HS-27A (cell line): ENCODE results near the gene NRCAM.
"Not testable (repeated sequence)": the region's sequence is repeated elsewhere in the genome, so short reads cannot be mapped to it uniquely, and the experiment has no call there.

ENCODE experiments used
- DNase-seq: peaks from one replicate; pipeline ENCODE4 v3.0.0-alpha.2; 2012; ENCODE audit warnings: low read depth, missing footprints

The NRCAM gene

GRCh38 chr7:108455998-108456677 lies at the start of gene NRCAM:
TSS of gene NRCAM (minus strand) at chr7:108456436. CDS start at chr7:108240064, 216,372 bp downstream.
- no peak for DNase-seq

GRCh38 chr7:108504576-108504975 lies 48.3 kb upstream of the NRCAM start:
- DNase-seq, result not testable (repeated sequence)

GRCh38 chr7:108503112-108504026 lies 47.1 kb upstream of the NRCAM start:
- DNase-seq, result no peak

GRCh38 chr7:108499566-108499965 lies 43.3 kb upstream of the NRCAM start:
- no peak for DNase-seq

GRCh38 chr7:108498481-108498880 lies 42.2 kb upstream of the NRCAM start:
- DNase-seq, result no peak

GRCh38 chr7:108497082-108497725 lies 41.0 kb upstream of the NRCAM start:
- no peak for DNase-seq

GRCh38 chr7:108492742-108493141 lies 36.5 kb upstream of the NRCAM start:
- no peak for DNase-seq

- no peak for DNase-seq
Observed at GRCh38 chr7:108488768-108489538, 32.7 kb upstream of the NRCAM start.

GRCh38 chr7:108487646-108488045 lies 31.4 kb upstream of the NRCAM start:
- no peak for DNase-seq

- DNase-seq, result no peak
Observed at GRCh38 chr7:108486291-108486966, 30.2 kb upstream of the NRCAM start.

GRCh38 chr7:108484137-108484536 lies 27.9 kb upstream of the NRCAM start:
- DNase-seq, result no peak

GRCh38 chr7:108480311-108480710 lies 24.1 kb upstream of the NRCAM start:
- DNase-seq, result no peak

GRCh38 chr7:108479751-108480150 lies 23.5 kb upstream of the NRCAM start:
- DNase-seq, result no peak

- no peak for DNase-seq
Observed at GRCh38 chr7:108479118-108479517, 22.9 kb upstream of the NRCAM start.

- no peak for DNase-seq
Observed at GRCh38 chr7:108468246-108468645, 12.0 kb upstream of the NRCAM start.

GRCh38 chr7:108467391-108467790 lies 11.2 kb upstream of the NRCAM start:
- DNase-seq, result no peak

- not testable (repeated sequence) for DNase-seq
Observed at GRCh38 chr7:108466322-108466721, 10.1 kb upstream of the NRCAM start.

GRCh38 chr7:108464743-108465142 lies 8.5 kb upstream of the NRCAM start:
- DNase-seq, result no peak

- DNase-seq, result no peak
Observed at GRCh38 chr7:108463613-108464012, 7.4 kb upstream of the NRCAM start.

- DNase-seq, result no peak
Observed at GRCh38 chr7:108461840-108462239, 5.6 kb upstream of the NRCAM start.

- no peak for DNase-seq
Observed at GRCh38 chr7:108460964-108461363, 4.7 kb upstream of the NRCAM start.
